HepG2 (cell line): ENCODE data around the gene OR2C1. TPM values are rescaled to one million over a fixed set of nuclear protein-coding genes. Genes with fewer than 3 reads are reported as not detected.

ENCODE experiments used
- ATF7-NPFF ChIP-seq: sonication (generic); formaldehyde crosslinking; IDR thresholded peaks from 2 replicates; pipeline ENCODE4 v1.8.1; 2023; ENCODE audit warnings: mild to moderate bottlenecking, low read depth, missing genetic modification reagents, moderate library complexity
- BRCA1 ChIP-seq: sonication (generic); formaldehyde crosslinking; IDR thresholded peaks from 2 replicates; pipeline ENCODE4 v1.4.0; 2020; ENCODE audit warnings: missing genetic modification reagents
- DNMT3B ChIP-seq: conservative IDR thresholded peaks from 2 replicates; pipeline ENCODE4 v1.6.1; 2016; ENCODE audit warnings: missing biosample characterization, control low read depth
- HNRNPH1 ChIP-seq: fragments of 200-400 bp; formaldehyde crosslinking; optimal IDR thresholded peaks from 2 replicates; pipeline ENCODE3; 2017; ENCODE audit warnings: mild to moderate bottlenecking, low read depth, low read length
- MBD4 ChIP-seq: IDR thresholded peaks from 2 replicates; pipeline ENCODE4 v1.6.1; 2012; ENCODE audit warnings: low read length, inconsistent platforms, borderline replicate concordance
- NR2F1 ChIP-seq, 2 experiments: fragments of 450-650 bp in 1 of 2; formaldehyde crosslinking in 1 of 2; IDR thresholded peaks; 2 replicates each; pipeline versions ENCODE4 v1.5.0 to v1.6.1; 2016 to 2020; ENCODE audit warnings: mild to moderate bottlenecking in 1 of 2, missing compliant biosample characterization in 1 of 2, missing genetic modification reagents in 1 of 2, moderate library complexity in 1 of 2
- PLRG1 ChIP-seq: fragments of 450-650 bp; conservative IDR thresholded peaks from 2 replicates; pipeline ENCODE4 v1.6.1; 2016
- SIN3A ChIP-seq: IDR thresholded peaks from 2 replicates; pipeline ENCODE4 v1.6.1; 2011; ENCODE audit warnings: low read depth, mild to moderate bottlenecking, control low read depth, low read length, borderline replicate concordance
- ZNF10 ChIP-seq: sonication (generic); formaldehyde crosslinking; IDR thresholded peaks from 2 replicates; pipeline ENCODE4 v1.4.0; 2020; ENCODE audit warnings: mild to moderate bottlenecking, low read depth, missing genetic modification reagents, borderline replicate concordance
- ZNF343 ChIP-seq: sonication (generic); formaldehyde crosslinking; IDR thresholded peaks from 2 replicates; pipeline ENCODE4 v1.4.0; 2020; ENCODE audit warnings: mild to moderate bottlenecking, missing genetic modification reagents
- ZNF747 ChIP-seq: sonication (generic); formaldehyde crosslinking; IDR thresholded peaks from 2 replicates; pipeline ENCODE4 v1.8.1; 2023; ENCODE audit warnings: missing genetic modification reagents, mild to moderate bottlenecking, borderline replicate concordance
- polyA plus RNA-seq, 8 experiments: library from polyadenylated mRNA; depleted of rRNA in 3 of 8; stranded (reverse) in 7 of 8; unstranded in 1 of 8; fragments of >200 nt; fragmentation: Illumina TruSeq in 4 of 8; extraction: Trizol in 4 of 8; gene quantifications; 2 replicates each; pipeline versions ENCODE4 v1.2.1 to v1.2.3, GENCODE V29; 2011 to 2016; ENCODE audit warnings: low read depth in 4 of 8, missing spikeins in 1 of 8, mixed read lengths in 1 of 8; ENCODE audit not compliant: insufficient read depth in 1 of 8
- total RNA-seq, 5 experiments: library from RNA; depleted of rRNA; stranded (reverse); fragments of >200 nt; fragmentation: Illumina TruSeq; extraction: Trizol; gene quantifications; 2 replicates each; pipeline ENCODE4 v1.2.3, GENCODE V29; 2016; ENCODE audit warnings: low read depth in 1 of 5
- TF ChIP-seq, protein P1 (sequence below): sonication (generic); formaldehyde crosslinking; IDR thresholded peaks from 2 replicates; pipeline ENCODE4 v1.8.0; 2022; ENCODE audit warnings: missing genetic modification reagents, mild to moderate bottlenecking, inconsistent platforms, borderline replicate concordance
- TF ChIP-seq, protein P2 (sequence below): sonication (generic); formaldehyde crosslinking; IDR thresholded peaks from 2 replicates; pipeline ENCODE4 v1.4.0; 2020; ENCODE audit warnings: missing genetic modification reagents, borderline replicate concordance
- TF ChIP-seq, protein P3 (sequence below): sonication (generic); formaldehyde crosslinking; IDR thresholded peaks from 2 replicates; pipeline ENCODE4 v1.4.0; 2020; ENCODE audit warnings: low read depth, mild to moderate bottlenecking, missing genetic modification reagents
- TF ChIP-seq, protein P4 (sequence below): sonication (generic); formaldehyde crosslinking; IDR thresholded peaks from 2 replicates; pipeline ENCODE4 v1.5.0; 2020; ENCODE audit warnings: mild to moderate bottlenecking, missing genetic modification reagents
- TF ChIP-seq, protein P5 (sequence below): sonication (generic); formaldehyde crosslinking; IDR thresholded peaks from 2 replicates; pipeline ENCODE4 v1.8.0; 2022; ENCODE audit warnings: low read depth, missing genetic modification reagents

Gene OR2C1
- total and polyA plus RNA-seq, 2 of the 13 experiments (the other 11 are each of a cell fraction or from before 2014, with no cell fraction given): not detected

DNA sequence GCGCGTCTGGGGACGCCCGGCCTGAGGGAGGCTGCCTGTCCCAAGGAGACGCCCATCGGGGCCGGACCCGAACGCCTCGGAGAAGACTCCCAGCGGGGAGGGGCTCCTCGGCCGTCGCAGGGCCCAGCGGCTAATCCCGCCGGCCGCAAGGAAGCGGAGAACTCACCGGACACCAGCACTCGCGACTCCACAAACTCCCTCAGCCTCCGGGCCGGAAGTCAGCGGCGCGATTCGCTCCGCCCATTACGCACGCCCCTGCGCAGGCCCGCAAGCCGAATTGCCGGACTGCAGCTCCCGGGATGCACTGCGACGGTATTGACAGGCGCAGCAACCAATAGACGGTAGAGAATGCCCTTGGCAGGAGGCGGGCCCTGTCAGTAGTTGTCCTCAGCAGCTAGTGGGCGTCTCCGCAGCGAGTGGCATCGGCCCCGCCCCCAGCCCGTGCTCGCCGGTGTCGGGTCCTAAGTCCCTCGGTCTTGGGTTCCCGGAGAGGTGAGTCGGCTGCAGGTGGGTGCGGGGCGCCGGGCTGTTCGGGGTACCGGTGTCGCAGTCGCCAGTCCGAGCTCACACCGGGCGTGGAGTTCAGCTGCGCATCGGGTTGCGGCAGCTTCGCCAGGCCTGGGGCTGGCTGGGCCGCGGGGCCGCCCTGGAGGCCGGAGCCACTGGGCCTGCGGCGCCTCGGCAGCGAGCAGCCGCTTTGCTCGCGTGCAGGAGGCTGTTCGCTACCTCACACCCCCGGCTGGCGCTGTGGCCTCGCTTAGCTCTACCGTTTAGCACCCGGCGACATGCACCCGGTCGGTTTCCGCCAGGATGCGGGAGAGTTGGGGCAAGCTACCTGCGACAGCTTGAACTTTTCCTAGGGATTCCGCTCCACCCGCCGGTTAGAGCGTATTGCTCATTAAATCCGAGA, 45.3 kb downstream of the OR2C1 start, which contains the start of the genes ZNF174 and ZSCAN32 (continued):
- TF ChIP-seq, protein P1, sequence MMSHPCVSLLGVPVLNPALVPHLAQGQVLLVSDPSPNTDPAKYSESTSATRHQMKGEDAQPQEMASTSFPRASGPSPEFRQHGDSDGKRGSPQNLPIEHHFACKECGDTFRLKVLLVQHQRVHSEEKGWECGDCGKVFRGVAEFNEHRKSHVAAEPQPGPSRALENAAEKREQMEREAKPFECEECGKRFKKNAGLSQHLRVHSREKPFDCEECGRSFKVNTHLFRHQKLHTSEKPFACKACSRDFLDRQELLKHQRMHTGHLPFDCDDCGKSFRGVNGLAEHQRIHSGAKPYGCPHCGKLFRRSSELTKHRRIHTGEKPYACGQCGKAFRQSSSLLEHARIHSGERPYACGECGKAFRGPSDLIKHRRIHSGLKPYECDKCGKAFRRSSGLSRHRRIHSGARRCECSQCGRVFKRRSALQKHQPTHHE (CRISPR knock-in tag): peak; percentile 48; the same call in 1 of the 2 replicates
- TF ChIP-seq BRCA1 (no peak), DNMT3B (CRISPR knock-in tag) (0 out of 2 replicates have a peak, but pooled peaks have one; percentile 13), NR2F1 (CRISPR knock-in tag; IDR thresholded peaks at IDR 0.05) (no peak), ZNF747 (CRISPR knock-in tag) (peak; percentile 77), ZNF343 (peak; percentile 72; the same call in 1 of the 2 replicates), SIN3A (peak; percentile 82; the same call in 1 of the 2 replicates), ZNF10 (no peak), ATF7-NPFF (peak; percentile 90), PLRG1 (no peak), MBD4 (no peak), HNRNPH1 (no peak)
- TF ChIP-seq, protein P2, sequence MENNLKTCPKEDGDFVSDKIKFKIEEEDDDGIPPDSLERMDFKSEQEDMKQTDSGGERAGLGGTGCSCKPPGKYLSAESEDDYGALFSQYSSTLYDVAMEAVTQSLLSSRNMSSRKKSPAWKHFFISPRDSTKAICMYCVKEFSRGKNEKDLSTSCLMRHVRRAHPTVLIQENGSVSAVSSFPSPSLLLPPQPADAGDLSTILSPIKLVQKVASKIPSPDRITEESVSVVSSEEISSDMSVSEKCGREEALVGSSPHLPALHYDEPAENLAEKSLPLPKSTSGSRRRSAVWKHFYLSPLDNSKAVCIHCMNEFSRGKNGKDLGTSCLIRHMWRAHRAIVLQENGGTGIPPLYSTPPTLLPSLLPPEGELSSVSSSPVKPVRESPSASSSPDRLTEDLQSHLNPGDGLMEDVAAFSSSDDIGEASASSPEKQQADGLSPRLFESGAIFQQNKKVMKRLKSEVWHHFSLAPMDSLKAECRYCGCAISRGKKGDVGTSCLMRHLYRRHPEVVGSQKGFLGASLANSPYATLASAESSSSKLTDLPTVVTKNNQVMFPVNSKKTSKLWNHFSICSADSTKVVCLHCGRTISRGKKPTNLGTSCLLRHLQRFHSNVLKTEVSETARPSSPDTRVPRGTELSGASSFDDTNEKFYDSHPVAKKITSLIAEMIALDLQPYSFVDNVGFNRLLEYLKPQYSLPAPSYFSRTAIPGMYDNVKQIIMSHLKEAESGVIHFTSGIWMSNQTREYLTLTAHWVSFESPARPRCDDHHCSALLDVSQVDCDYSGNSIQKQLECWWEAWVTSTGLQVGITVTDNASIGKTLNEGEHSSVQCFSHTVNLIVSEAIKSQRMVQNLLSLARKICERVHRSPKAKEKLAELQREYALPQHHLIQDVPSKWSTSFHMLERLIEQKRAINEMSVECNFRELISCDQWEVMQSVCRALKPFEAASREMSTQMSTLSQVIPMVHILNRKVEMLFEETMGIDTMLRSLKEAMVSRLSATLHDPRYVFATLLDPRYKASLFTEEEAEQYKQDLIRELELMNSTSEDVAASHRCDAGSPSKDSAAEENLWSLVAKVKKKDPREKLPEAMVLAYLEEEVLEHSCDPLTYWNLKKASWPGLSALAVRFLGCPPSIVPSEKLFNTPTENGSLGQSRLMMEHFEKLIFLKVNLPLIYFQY (CRISPR knock-in tag): peak; percentile 38; the same call in 1 of the 2 replicates
- TF ChIP-seq, protein P3, sequence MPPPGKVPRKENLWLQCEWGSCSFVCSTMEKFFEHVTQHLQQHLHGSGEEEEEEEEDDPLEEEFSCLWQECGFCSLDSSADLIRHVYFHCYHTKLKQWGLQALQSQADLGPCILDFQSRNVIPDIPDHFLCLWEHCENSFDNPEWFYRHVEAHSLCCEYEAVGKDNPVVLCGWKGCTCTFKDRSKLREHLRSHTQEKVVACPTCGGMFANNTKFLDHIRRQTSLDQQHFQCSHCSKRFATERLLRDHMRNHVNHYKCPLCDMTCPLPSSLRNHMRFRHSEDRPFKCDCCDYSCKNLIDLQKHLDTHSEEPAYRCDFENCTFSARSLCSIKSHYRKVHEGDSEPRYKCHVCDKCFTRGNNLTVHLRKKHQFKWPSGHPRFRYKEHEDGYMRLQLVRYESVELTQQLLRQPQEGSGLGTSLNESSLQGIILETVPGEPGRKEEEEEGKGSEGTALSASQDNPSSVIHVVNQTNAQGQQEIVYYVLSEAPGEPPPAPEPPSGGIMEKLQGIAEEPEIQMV (CRISPR knock-in tag): no peak
- TF ChIP-seq, protein P4, sequence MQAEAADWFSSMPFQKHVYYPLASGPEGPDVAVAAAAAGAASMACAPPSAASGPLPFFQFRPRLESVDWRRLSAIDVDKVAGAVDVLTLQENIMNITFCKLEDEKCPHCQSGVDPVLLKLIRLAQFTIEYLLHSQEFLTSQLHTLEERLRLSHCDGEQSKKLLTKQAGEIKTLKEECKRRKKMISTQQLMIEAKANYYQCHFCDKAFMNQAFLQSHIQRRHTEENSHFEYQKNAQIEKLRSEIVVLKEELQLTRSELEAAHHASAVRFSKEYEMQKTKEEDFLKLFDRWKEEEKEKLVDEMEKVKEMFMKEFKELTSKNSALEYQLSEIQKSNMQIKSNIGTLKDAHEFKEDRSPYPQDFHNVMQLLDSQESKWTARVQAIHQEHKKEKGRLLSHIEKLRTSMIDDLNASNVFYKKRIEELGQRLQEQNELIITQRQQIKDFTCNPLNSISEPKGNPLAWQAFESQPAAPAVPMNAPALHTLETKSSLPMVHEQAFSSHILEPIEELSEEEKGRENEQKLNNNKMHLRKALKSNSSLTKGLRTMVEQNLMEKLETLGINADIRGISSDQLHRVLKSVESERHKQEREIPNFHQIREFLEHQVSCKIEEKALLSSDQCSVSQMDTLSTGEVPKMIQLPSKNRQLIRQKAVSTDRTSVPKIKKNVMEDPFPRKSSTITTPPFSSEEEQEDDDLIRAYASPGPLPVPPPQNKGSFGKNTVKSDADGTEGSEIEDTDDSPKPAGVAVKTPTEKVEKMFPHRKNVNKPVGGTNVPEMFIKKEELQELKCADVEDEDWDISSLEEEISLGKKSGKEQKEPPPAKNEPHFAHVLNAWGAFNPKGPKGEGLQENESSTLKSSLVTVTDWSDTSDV (CRISPR knock-in tag): no peak
- TF ChIP-seq, protein P5, sequence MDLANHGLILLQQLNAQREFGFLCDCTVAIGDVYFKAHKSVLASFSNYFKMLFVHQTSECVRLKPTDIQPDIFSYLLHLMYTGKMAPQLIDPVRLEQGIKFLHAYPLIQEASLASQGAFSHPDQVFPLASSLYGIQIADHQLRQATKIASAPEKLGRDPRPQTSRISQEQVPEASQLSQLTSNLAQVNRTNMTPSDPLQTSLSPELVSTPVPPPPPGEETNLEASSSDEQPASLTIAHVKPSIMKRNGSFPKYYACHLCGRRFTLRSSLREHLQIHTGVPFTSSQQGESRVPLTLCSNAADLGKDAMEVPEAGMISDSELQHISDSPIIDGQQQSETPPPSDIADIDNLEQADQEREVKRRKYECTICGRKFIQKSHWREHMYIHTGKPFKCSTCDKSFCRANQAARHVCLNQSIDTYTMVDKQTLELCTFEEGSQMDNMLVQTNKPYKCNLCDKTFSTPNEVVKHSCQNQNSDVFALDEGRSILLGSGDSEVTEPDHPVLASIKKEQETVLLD (CRISPR knock-in tag): peak; percentile 96
